LNCAP (cell line): Measurements from ENCODE around the gene CBFA2T3.

ENCODE experiments used
- CTCF ChIP-seq: fragments of 450-650 bp; IDR thresholded peaks from 2 replicates; pipeline ENCODE4 v1.5.1; 2017; ENCODE audit warnings: mild to moderate bottlenecking

Gene CBFA2T3

GRCh38 chr16:88962478-88963152 lies 14.4 kb downstream of the CBFA2T3 start:
- TF ChIP-seq CTCF: no peak

- TF ChIP-seq CTCF: no peak
Measured at GRCh38 chr16:88961011-88961410, 16.0 kb downstream of the CBFA2T3 start.

- no peak for TF ChIP-seq CTCF
Measured at GRCh38 chr16:88960516-88960915, 16.5 kb downstream of the CBFA2T3 start.

GRCh38 chr16:88959022-88959421 lies 18.0 kb downstream of the CBFA2T3 start:
- no peak for TF ChIP-seq CTCF

GRCh38 chr16:88957887-88958577 lies 19.0 kb downstream of the CBFA2T3 start:
- no peak for TF ChIP-seq CTCF

GRCh38 chr16:88957433-88957767 lies 19.6 kb downstream of the CBFA2T3 start:
- TF ChIP-seq CTCF: no peak

GRCh38 chr16:88956546-88957432 lies 20.2 kb downstream of the CBFA2T3 start:
- no peak for TF ChIP-seq CTCF
